Retinal pigment epithelial cell (primary cell): Measurements from ENCODE around the gene INPP5F.

ENCODE experiments used
- DNase-seq: peaks from one replicate; pipeline ENCODE4 v3.0.0-alpha.2; 2010; ENCODE audit warnings: low read depth
- H3K4me3 ChIP-seq: 2 replicates; pipeline ENCODE4 v1.5.1; 2011; ENCODE audit warnings: mild to moderate bottlenecking, low read length, control low read depth, moderate library complexity
- CTCF ChIP-seq: conservative IDR thresholded peaks from 2 replicates; pipeline ENCODE4 v1.5.1; 2011; ENCODE audit warnings: low read depth, low read length, control low read depth, inconsistent platforms

INPP5F gene

GRCh38 chr10:119694608-119695007 lies 31.2 kb upstream of the INPP5F start:
- H3K4me3 ChIP-seq: no peak overlapping the region
- no peak for DNase-seq
- TF ChIP-seq CTCF: no peak

- no peak overlapping the region for H3K4me3 ChIP-seq
- no peak for DNase-seq
- TF ChIP-seq CTCF: no peak
These were observed 25.4 kb upstream of the INPP5F start for GRCh38 chr10:119700321-119700954.

- no peak overlapping the region for H3K4me3 ChIP-seq
- no peak for TF ChIP-seq CTCF
- peak; percentile 84 for DNase-seq
These were observed 24.0 kb upstream of the INPP5F start for GRCh38 chr10:119701861-119702260.

- no peak for TF ChIP-seq CTCF
- DNase-seq: no peak
- H3K4me3 ChIP-seq: no peak overlapping the region
These were observed 23.3 kb upstream of the INPP5F start for GRCh38 chr10:119702583-119702982.

- TF ChIP-seq CTCF: no peak
- no peak overlapping the region for H3K4me3 ChIP-seq
- no peak for DNase-seq
These were observed 21.8 kb upstream of the INPP5F start for GRCh38 chr10:119703903-119704508.

GRCh38 chr10:119705434-119705831 lies 20.4 kb upstream of the INPP5F start:
- TF ChIP-seq CTCF: no peak
- DNase-seq: no peak
- no peak overlapping the region for H3K4me3 ChIP-seq
